GM12878 (cell line): ENCODE data around the gene SPTLC2.

Source experiments
- ZNF274 ChIP-seq: IDR thresholded peaks from one replicate; pipeline ENCODE4 v1.8.0; 2011; ENCODE audit not compliant: insufficient read length, insufficient read depth
- TF ChIP-seq, protein P1 (sequence below): fragments of 450-650 bp; IDR thresholded peaks from 2 replicates; pipeline ENCODE4 v1.6.1; 2017; ENCODE audit warnings: antibody characterized with exemption, mild to moderate bottlenecking, moderate library complexity

DNA sequence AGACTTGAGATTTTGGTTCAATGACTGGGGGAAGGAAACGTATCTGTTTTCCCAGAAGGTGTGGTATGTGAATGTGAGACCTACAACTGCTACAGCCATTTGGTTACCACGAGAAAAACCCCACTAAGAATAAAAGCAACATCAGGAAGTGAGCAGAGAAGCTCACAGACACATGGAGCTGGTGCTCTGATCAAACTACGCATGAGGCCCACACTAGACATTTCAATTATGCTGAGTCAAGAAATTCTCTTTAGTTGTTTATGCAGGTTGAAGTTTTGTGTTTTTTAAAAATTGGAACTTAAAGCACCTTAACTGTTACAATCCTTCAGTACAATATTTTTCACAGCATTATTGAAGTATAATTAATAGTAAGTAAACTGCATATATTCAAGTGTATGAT is 8.9 kb upstream of the SPTLC2 start:
- TF ChIP-seq, protein P1, sequence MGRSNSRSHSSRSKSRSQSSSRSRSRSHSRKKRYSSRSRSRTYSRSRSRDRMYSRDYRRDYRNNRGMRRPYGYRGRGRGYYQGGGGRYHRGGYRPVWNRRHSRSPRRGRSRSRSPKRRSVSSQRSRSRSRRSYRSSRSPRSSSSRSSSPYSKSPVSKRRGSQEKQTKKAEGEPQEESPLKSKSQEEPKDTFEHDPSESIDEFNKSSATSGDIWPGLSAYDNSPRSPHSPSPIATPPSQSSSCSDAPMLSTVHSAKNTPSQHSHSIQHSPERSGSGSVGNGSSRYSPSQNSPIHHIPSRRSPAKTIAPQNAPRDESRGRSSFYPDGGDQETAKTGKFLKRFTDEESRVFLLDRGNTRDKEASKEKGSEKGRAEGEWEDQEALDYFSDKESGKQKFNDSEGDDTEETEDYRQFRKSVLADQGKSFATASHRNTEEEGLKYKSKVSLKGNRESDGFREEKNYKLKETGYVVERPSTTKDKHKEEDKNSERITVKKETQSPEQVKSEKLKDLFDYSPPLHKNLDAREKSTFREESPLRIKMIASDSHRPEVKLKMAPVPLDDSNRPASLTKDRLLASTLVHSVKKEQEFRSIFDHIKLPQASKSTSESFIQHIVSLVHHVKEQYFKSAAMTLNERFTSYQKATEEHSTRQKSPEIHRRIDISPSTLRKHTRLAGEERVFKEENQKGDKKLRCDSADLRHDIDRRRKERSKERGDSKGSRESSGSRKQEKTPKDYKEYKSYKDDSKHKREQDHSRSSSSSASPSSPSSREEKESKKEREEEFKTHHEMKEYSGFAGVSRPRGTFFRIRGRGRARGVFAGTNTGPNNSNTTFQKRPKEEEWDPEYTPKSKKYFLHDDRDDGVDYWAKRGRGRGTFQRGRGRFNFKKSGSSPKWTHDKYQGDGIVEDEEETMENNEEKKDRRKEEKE, result no peak
- no peak for TF ChIP-seq ZNF274
